ENCODE results near the gene TMEM266.

Gene TMEM266

DNA sequence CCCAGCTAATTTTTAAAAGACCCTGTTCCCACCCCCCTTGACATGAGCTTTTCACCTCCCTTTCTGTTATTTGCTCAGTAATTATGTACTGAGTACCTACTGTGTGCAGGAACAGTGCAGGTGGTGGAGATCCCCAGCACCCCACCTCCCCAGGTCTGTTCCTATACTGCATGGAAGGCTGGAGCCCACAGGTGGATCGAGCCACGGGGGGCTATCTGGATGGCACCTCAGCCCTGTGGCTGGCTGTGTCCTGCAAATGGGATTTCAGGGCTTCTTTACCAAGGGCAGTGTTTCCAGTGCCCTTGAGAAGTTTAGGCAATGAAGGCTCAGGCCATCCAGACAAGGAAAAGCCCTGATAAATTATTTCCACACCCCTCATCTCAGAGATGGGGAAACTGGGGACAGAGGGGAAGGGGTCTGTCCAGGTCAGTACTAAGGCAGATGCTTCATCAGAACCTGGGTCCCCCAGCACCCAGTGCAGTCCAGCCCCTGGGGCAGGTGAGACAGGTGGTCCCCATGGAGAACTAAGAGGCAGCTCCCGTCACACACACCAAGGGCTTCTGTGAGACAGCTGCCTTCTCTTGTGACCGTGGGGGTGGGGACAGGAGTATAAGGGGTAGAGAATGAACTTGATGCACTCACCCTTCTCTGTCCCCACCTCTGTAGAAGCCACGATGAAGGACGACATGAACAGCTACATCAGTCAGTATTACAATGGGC lies 141.9 kb downstream of the TMEM266 start:
- Mint-ChIP-seq H3K4me3 (no peak overlapping the region), H3K27ac (no peak overlapping the region), H3K9me3 (no peaks in the 10 kb centered on the region), H3K36me3 (ENCODE audit: low read depth) (no peaks in the 10 kb centered on the region), H3K4me1 (ENCODE audit: low read depth) (peaks cover 5% of the 10 kb centered on the region), H3K27me3 (no peaks in the 10 kb centered on the region)

DNA sequence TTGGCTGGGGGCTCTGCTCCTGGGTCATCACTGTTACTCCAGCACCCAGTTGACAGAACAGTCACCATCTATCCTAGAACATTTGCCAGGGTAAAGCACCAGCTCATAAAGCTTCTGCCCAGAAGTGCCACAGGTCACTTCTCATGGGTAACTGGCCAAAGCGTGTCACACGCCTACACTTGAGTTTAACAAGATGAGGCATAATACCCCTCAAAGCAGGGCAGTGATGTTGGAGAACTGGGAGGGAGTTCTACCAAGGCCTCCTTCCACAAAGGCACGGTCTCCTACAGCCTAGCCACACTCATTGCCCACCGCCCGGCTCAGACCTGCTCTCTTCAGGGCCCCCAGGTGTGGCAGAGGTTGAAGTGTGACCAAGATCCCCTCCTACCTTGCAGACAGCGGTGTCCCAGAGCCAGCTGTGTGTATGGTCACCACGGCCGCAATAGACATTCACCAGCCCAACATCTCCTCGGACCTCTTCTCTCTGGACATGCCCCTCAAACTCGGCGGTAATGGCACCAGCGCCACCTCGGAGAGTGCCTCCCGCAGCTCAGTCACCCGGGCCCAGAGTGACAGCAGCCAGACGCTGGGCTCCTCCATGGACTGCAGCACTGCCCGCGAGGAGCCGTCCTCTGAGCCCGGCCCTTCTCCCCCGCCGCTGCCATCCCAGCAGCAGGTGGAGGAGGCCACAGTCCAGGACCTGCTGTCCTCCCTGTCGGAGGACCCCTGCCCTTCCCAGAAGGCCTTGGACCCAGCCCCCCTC lies 143.7 kb downstream of the TMEM266 start:
- Mint-ChIP-seq H3K36me3 (ENCODE audit: low read depth) (peaks cover 10% of the 10 kb centered on the region), H3K27me3 (no peaks in the 10 kb centered on the region), H3K4me1 (ENCODE audit: low read depth) (no peaks in the 10 kb centered on the region), H3K9me3 (no peaks in the 10 kb centered on the region), H3K4me3 (no peak overlapping the region), H3K27ac (no peak overlapping the region)

DNA sequence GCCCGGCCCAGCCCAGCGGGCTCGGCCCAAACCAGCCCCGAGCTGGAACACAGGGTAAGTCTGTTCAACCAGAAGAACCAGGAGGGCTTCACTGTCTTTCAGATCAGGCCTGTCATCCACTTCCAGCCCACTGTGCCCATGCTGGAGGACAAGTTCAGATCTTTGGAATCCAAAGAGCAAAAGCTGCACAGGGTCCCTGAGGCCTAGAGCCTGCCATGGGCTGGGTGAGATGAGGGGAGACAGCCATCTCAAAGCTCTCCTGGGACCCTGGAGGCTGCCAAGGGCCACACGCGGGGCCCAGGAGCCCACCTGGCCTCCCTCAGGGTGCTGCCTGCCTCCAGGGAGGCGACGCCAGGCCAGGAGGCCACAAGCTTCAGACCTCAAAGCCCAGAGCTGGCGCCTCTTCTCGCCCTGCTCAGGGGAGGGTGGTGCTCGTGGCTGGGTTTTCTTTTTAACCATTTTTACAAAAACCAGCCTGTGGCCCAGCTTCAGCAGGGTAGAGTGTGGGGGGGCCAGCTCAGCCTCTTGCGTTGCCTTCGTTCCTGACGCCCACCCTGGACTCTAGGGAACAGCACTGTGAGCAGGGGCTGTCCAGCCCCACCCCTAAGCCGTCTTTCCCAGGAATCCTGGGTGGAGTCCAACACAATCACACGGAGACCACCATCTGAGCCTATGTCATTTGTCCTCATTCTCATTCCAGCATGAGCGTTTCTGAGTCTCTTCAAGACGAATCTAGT lies 144.5 kb downstream of the TMEM266 start:
- no peaks in the 10 kb centered on the region for H3K27me3 Mint-ChIP-seq
- no peak overlapping the region for H3K4me3 Mint-ChIP-seq
- H3K27ac Mint-ChIP-seq = no peak overlapping the region
- peaks cover 10% of the 10 kb centered on the region for H3K36me3 Mint-ChIP-seq (ENCODE audit: low read depth)
- no peaks in the 10 kb centered on the region for H3K9me3 Mint-ChIP-seq
- H3K4me1 Mint-ChIP-seq (ENCODE audit: low read depth) = no peaks in the 10 kb centered on the region

DNA sequence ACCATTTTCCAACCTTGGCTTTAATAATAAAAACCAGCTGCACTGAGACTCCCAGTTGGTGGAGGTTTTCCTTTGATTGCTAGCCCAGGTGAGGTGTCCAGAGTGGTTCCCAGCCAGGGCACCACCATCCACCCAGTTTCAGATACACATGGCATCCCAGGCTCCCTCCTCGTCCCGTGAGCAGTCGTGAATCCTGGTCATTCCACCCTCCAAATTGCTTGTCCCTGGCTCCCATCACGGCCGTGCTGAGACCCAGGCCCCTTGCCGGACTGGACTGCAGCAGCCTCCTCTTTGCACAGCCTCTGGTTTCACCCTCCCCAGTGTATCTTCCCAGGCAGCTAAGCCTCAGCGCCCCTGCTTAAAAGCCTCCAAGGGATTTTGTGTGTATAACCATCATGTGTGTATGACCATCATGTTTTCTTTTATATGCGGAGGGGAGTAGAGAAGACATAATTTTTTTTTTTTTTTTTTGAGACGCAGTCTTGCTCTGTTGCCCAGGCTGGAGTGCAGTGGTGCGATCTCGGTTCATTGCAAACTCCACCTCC lies 145.2 kb downstream of the TMEM266 start:
- Mint-ChIP-seq H3K4me1 (ENCODE audit: low read depth) (peaks cover 4% of the 10 kb centered on the region), H3K9me3 (no peaks in the 10 kb centered on the region), H3K36me3 (ENCODE audit: low read depth) (peaks cover 17% of the 10 kb centered on the region), H3K4me3 (no peak overlapping the region), H3K27me3 (no peaks in the 10 kb centered on the region), H3K27ac (no peak overlapping the region)

DNA sequence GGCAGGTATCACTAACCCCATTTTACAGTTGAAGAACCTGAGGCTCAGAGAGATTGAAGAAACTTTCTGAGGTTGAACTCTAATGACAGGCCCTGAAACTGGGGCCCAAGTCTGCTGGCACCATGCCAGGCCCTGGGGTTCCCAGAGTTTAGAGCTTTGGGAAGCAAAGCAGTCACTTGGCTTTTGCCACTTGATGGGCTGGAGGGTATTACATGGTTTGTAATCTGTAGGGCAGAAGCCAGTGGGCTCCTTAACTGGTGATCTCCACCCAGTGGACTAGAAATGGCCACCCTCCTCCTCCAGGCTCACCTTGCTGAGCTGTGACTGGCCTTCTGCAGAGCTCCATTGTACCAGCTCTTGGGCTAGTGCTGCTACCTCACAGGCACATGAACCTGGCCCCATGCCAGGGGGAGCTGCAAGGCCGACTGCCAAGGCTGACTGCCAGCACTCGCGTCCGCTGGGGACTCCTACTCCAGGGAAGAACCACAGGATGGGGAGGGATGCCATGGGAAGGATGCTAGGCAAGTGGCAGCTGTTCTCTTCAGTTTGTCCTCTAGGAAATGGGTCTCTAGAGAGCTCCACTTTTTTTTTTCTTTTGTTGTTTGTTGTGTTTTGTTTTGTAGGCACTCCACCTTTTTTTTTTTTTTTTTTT lies 146.7 kb downstream of the TMEM266 start:
- no peaks in the 10 kb centered on the region for H3K27me3 Mint-ChIP-seq
- no peak overlapping the region for H3K4me3 Mint-ChIP-seq
- H3K27ac Mint-ChIP-seq = no peak overlapping the region
- peaks cover 24% of the 10 kb centered on the region for H3K36me3 Mint-ChIP-seq (ENCODE audit: low read depth)
- peaks cover 8% of the 10 kb centered on the region for H3K4me1 Mint-ChIP-seq (ENCODE audit: low read depth)
- H3K9me3 Mint-ChIP-seq = no peaks in the 10 kb centered on the region

DNA sequence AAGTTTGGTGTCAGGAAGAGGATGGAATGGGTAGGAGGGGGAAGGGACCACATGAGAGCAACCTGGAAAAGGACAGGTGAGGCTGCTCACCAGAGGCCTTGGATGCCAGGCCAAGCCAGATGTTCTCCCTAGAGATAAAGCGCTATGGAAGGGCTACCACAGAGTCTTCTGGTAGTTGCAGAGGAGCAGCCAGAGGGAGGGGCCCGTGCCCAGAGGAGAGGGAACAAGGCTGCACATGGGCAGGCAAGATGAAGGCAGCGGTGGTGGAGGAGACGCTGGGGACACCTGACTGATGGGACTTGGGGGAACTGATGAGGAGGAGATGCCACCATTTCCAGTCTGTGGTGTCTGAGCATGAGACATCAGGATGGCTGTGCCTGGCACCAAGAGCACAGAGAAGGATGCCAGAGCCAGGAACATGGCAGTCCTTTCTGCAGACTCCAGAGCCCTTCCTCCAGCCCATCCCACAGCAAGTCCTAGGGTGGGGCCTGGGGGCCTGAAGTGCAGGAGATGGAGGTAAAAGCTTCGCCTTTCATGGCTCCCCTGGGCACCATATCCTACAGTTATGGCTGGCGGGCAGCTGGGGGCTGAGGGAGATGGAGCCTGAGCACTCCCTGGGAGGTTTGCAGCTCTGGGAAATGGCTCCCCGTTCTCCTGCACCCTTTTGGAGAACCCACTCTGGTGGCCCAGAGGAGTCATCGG lies 148.4 kb downstream of the TMEM266 start:
- Mint-ChIP-seq H3K4me1 (ENCODE audit: low read depth) (peaks cover 8% of the 10 kb centered on the region), H3K27ac (peak overlapping the region; percentile 36), H3K4me3 (no peak overlapping the region), H3K36me3 (ENCODE audit: low read depth) (peaks cover 25% of the 10 kb centered on the region), H3K9me3 (no peaks in the 10 kb centered on the region), H3K27me3 (no peaks in the 10 kb centered on the region)

DNA sequence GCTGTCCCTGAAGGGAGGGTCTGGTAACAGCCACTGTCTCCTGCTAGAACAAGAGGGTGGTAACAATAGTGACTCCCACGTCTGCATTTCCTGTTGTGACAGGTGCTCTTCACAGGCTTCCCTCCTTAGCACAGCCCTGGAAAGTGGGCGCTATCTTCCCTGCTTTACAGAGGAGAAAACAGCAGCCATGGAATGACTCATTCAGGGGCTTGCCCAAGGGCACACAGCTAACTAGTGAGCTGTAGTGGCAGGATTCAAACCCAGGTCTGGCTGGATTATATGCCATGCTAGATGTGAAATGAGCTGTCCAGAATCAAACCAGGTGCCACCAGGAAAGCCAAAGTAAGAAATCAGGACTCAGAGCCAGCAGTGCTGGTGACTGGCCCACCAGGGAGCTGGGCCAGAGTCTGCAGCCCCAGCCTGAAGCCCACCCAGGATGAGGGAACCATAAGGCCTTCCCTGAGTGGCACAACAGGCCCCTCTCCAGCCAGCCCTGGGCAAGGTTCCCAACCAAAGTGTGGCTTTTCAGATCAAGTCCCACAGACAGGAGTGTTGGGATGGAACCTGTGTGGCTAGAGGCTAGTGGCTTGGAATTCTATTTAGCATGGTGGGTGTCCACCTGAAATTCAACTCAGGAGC lies 149.1 kb downstream of the TMEM266 start:
- Mint-ChIP-seq H3K4me3 (no peak overlapping the region), H3K9me3 (no peaks in the 10 kb centered on the region), H3K4me1 (ENCODE audit: low read depth) (peaks cover 8% of the 10 kb centered on the region), H3K27ac (peak overlapping the region; percentile 16), H3K27me3 (no peaks in the 10 kb centered on the region), H3K36me3 (ENCODE audit: low read depth) (peaks cover 25% of the 10 kb centered on the region)

DNA sequence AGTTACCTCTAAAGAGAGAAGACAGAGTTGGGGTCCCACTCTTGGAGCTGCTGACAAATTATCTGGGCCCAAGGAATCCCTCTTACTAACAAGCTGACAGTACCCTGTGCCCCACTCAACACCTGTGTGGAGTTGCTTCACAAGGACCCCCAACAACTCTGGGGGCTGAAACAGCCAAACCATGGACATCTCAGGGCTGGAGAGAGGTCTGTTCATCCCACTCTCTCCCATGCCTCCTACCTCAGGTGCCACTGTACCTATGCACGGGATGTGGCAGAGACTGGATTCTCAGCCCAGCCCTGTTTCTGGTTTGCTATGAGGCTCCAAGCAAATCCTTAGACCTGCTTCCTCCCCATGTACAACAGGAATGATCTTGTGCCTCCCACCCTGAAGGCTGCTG lies 149.7 kb downstream of the TMEM266 start:
- Mint-ChIP-seq H3K27me3 (no peaks in the 10 kb centered on the region), H3K36me3 (ENCODE audit: low read depth) (peaks cover 28% of the 10 kb centered on the region), H3K4me3 (no peak overlapping the region), H3K4me1 (ENCODE audit: low read depth) (peaks cover 8% of the 10 kb centered on the region), H3K9me3 (no peaks in the 10 kb centered on the region), H3K27ac (no peak overlapping the region)

DNA sequence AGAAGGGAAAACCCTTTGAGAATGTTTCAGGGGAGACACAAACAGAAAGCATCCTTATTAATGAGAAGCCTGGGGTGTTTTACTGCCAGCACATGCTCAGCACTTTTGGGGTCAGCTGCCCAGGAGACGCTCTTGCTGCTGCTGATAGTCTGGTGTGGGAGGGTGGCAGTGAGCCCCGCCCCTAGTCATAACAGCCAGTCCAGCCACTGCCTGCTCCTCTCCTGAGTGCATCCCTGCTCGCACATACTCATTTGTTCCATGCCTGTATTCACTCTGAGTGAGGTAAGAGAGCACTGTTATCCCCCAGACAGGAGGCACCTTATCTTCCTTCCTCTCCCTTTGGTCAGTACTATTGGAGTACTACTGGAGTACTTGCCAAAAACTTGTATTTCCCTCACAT lies 150.2 kb downstream of the TMEM266 start:
- no peaks in the 10 kb centered on the region for H3K27me3 Mint-ChIP-seq
- H3K36me3 Mint-ChIP-seq (ENCODE audit: low read depth) = peaks cover 33% of the 10 kb centered on the region
- H3K9me3 Mint-ChIP-seq = no peaks in the 10 kb centered on the region
- H3K27ac Mint-ChIP-seq = no peak overlapping the region
- H3K4me3 Mint-ChIP-seq = no peak overlapping the region
- H3K4me1 Mint-ChIP-seq (ENCODE audit: low read depth) = peaks cover 8% of the 10 kb centered on the region

DNA sequence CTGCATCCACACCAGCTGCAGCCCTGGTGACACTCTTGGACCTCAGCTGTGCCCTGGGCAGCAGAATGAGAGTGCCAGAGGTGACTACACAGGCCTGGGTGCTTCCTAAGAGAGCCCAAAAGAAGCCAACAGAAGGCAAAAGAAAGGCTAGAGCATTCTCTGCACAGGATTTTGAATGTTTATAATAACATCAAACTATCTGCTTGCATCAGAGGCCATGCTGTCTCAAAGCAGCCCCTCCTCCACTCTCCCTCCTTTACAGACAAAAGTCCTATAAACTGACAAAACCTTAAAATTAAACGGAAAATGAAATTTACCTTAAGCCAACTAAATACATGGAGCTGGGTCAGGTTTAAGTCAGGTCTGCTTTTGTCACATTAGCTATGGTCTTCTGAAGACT lies 155.8 kb downstream of the TMEM266 start:
- Mint-ChIP-seq H3K27ac (no peak overlapping the region), H3K27me3 (no peaks in the 10 kb centered on the region), H3K4me3 (no peak overlapping the region), H3K9me3 (no peaks in the 10 kb centered on the region), H3K4me1 (ENCODE audit: low read depth) (peaks cover 2% of the 10 kb centered on the region), H3K36me3 (ENCODE audit: low read depth) (peaks cover 47% of the 10 kb centered on the region)

DNA sequence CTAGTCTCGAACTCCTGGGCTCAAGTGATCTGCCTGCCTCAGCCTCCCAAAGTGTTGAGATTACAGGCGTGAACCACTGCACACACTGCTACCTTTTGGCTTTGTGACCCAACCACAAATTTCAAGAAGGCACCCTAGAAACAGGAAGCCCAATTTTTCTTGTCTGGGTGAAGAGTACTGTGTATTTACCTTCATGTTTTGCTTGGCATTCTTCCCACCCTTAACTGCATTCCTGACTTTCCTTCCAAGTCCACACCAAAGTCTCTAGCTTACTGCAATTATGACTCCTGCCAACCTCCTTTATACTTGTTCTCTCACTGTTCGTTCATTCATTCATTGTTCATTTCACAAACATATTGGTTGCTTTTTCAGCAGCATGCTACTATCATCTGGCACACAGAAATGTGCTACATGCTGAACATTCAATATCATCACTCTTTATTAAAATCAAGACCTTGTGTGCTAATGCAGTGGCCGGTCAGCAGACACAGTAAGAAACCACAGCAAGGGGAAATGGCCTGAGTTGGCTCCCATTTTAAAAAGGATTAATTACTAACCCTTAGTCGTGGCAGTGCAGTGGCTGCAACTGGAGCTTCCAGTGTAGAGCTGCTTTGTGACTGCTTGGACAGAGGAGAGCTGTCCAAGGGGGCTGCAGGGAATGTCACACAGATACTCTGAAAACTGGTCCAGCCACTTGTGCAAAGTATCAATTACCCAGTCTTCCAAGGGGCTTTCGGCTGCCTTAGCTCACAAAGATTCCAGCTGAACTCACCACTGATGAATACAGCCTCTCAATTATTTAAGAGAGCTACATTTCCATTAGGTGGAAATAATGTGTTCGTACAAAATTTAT lies 157.5 kb downstream of the TMEM266 start:
- Mint-ChIP-seq H3K9me3 (no peaks in the 10 kb centered on the region), H3K36me3 (ENCODE audit: low read depth) (peaks cover 51% of the 10 kb centered on the region), H3K27ac (no peak overlapping the region), H3K27me3 (no peaks in the 10 kb centered on the region), H3K4me3 (no peak overlapping the region), H3K4me1 (ENCODE audit: low read depth) (peaks cover 8% of the 10 kb centered on the region)

DNA sequence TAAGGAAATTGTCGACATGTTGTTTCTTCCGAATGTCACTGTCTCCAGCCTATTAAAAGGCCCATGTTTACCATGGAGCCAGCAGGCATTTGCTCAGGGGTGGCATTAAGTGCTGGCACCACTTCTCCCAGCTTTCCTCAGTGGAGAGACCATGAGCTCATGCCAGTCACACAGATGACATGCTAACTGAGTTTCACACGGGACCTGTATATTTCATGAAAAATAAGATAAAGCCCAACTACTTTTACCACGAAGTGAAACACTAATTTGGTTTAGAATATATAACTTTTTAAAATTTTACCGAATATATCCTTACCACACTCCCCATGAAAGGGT lies 158.1 kb downstream of the TMEM266 start:
- H3K9me3 Mint-ChIP-seq = no peaks in the 10 kb centered on the region
- no peak overlapping the region for H3K27ac Mint-ChIP-seq
- peaks cover 56% of the 10 kb centered on the region for H3K36me3 Mint-ChIP-seq (ENCODE audit: low read depth)
- H3K4me3 Mint-ChIP-seq = no peak overlapping the region
- H3K27me3 Mint-ChIP-seq = no peaks in the 10 kb centered on the region
- H3K4me1 Mint-ChIP-seq (ENCODE audit: low read depth) = peaks cover 8% of the 10 kb centered on the region

DNA sequence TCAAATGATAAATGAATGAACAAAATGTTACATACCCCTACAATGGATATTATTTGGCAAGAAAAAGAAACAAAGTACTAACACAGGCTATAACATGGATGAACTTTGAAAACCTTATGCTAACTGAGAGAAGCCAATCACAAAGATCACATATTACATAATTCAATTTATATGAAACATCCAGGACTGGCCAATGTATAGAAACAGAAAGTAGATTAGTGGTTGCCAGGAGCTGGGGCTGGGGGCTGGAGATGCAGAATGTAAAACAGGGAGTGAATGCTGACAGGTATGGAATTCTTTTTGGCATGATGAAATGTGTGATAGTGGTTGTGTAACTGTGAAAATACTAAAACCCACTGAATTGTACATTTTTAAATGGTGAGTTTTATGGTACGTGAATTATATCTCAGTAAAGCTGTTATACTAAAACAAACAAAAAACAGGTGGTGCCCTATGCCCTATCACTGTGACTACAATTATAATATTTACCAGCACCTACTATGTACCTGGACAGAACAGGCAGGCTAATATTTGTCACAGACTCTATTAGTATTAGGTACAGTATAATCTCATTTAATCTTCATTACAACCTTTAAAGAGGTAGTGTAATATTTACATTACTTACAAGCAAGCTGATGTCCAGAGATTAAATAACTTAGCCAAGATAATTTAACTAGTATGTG lies 161.4 kb downstream of the TMEM266 start:
- Mint-ChIP-seq H3K36me3 (ENCODE audit: low read depth) (peaks cover 63% of the 10 kb centered on the region), H3K9me3 (no peaks in the 10 kb centered on the region), H3K27me3 (no peaks in the 10 kb centered on the region), H3K4me1 (ENCODE audit: low read depth) (peaks cover 8% of the 10 kb centered on the region), H3K27ac (no peak overlapping the region), H3K4me3 (no peak overlapping the region)

Measured in stimulated activated naive CD8-positive, alpha-beta T cell treated with anti-CD3 and anti-CD28 coated beads, Interleukin-15, Interleukin-2, amounts not matched to agents 100 ng/mL and 50 ng/mL, for 24 hours (primary cell).